IgD-negative memory B cell (primary cell): Measurements from ENCODE around the gene ZBTB12. TPM values are rescaled to one million over a fixed set of nuclear protein-coding genes. Genes with fewer than 3 reads are reported as not detected.
"Not testable (repeated sequence)": the region's sequence is repeated elsewhere in the genome, so short reads cannot be mapped to it uniquely, and the experiment has no call there.

Source experiments
- H3K27ac Mint-ChIP-seq, 3 donors: one replicate each; pipeline ENCODE4 v1.8.0; 2020 to 2022; ENCODE audit warnings: mild to moderate bottlenecking in 3 of 3, mixed read lengths in 3 of 3, moderate library complexity in 1 of 3
- H3K27me3 Mint-ChIP-seq: one replicate; pipeline ENCODE4 v1.8.0; 2021; ENCODE audit warnings: mixed read lengths
- H3K36me3 Mint-ChIP-seq: one replicate; pipeline ENCODE4 v1.8.0; 2020; ENCODE audit warnings: mild to moderate bottlenecking, mixed read lengths
- H3K4me1 Mint-ChIP-seq, 3 donors: one replicate each; pipeline ENCODE4 v1.8.0; 2020 to 2022; ENCODE audit warnings: mixed read lengths in 3 of 3, mild to moderate bottlenecking in 1 of 3
- H3K4me3 Mint-ChIP-seq, 4 donors: one replicate each; pipeline ENCODE4 v1.8.0; 2020 to 2022; ENCODE audit warnings: mild to moderate bottlenecking in 4 of 4, mixed read lengths in 4 of 4, moderate library complexity in 3 of 4
- H3K9me3 Mint-ChIP-seq, 3 donors: one replicate each; pipeline ENCODE4 v1.8.0; 2020 to 2021; ENCODE audit warnings: mixed read lengths in 3 of 3, mild to moderate bottlenecking in 1 of 3
- polyA plus RNA-seq: library from polyadenylated mRNA; unstranded; fragments of 300-500 nt; fragmentation: Illumina TruSeq; gene quantifications from one replicate; pipeline ENCODE4 v1.2.3, GENCODE V29; 2021

Gene ZBTB12
- polyA plus RNA-seq, 1 donor from 2014 or later = not detected

GRCh38 chr6:31878726-31879125, 23.2 kb downstream of the ZBTB12 start, which contains the start of gene SLC44A4:
Gene SLC44A4 (minus strand): TSS chr6:31878997. CDS start chr6:31878980, 17 bp downstream.
- Mint-ChIP-seq H3K4me3 (no peak within 1 kb of the TSS), H3K27me3 (peaks cover 1% of the 10 kb centered on the region), H3K27ac (peak within 1 kb of the TSS in 1 of 3 donors; percentile 27), H3K9me3 (no peaks in the 10 kb centered on the region), H3K4me1 (peaks cover 0 to 4% (median 3%) of the 10 kb centered on the region in 3 donors), H3K36me3 (peaks cover 4% of the 10 kb centered on the region)

- no peak overlapping the region for H3K4me3 Mint-ChIP-seq
- no peaks in the 10 kb centered on the region for H3K9me3 Mint-ChIP-seq
- peaks cover 4% of the 10 kb centered on the region for H3K36me3 Mint-ChIP-seq
- peak overlapping the region in 1 of 3 donors; percentile 27 for H3K27ac Mint-ChIP-seq
- H3K27me3 Mint-ChIP-seq = peaks cover 1% of the 10 kb centered on the region
- peaks cover 0 to 4% (median 3%) of the 10 kb centered on the region in 3 donors for H3K4me1 Mint-ChIP-seq
Observed at GRCh38 chr6:31878222-31878621, 23.7 kb downstream of the ZBTB12 start.

- Mint-ChIP-seq H3K36me3 (peaks cover 4% of the 10 kb centered on the region), H3K4me3 (no peak overlapping the region), H3K9me3 (no peaks in the 10 kb centered on the region), H3K4me1 (peaks cover 0 to 4% (median 3%) of the 10 kb centered on the region in 3 donors), H3K27me3 (peaks cover 1% of the 10 kb centered on the region), H3K27ac (no peak overlapping the region)
Observed at GRCh38 chr6:31877651-31878161, 24.2 kb downstream of the ZBTB12 start.

GRCh38 chr6:31877125-31877650, 24.7 kb downstream of the ZBTB12 start:
- no peaks in the 10 kb centered on the region for H3K9me3 Mint-ChIP-seq
- H3K27me3 Mint-ChIP-seq = peaks cover 1% of the 10 kb centered on the region
- peaks cover 2% of the 10 kb centered on the region for H3K36me3 Mint-ChIP-seq
- peaks cover 0 to 4% (median 3%) of the 10 kb centered on the region in 3 donors for H3K4me1 Mint-ChIP-seq
- no peak overlapping the region for H3K27ac Mint-ChIP-seq
- H3K4me3 Mint-ChIP-seq = no peak overlapping the region

- Mint-ChIP-seq H3K4me1 (peaks cover 0 to 4% (median 3%) of the 10 kb centered on the region in 3 donors), H3K27me3 (peaks cover 6% of the 10 kb centered on the region), H3K36me3 (peaks cover under 1% of the 10 kb centered on the region), H3K27ac (no peak overlapping the region), H3K4me3 (no peak overlapping the region), H3K9me3 (no peaks in the 10 kb centered on the region)
Observed at GRCh38 chr6:31876357-31876756, 25.5 kb downstream of the ZBTB12 start.

- Mint-ChIP-seq H3K27ac (no peak overlapping the region), H3K36me3 (no peaks in the 10 kb centered on the region), H3K9me3 (no peaks in the 10 kb centered on the region), H3K4me3 (no peak overlapping the region), H3K4me1 (peaks cover 0 to 4% (median 3%) of the 10 kb centered on the region in 3 donors), H3K27me3 (peaks cover 9% of the 10 kb centered on the region)
Observed at GRCh38 chr6:31875877-31876276, 26.0 kb downstream of the ZBTB12 start.

GRCh38 chr6:31874836-31875572, 26.9 kb downstream of the ZBTB12 start:
- H3K36me3 Mint-ChIP-seq = no peaks in the 10 kb centered on the region
- H3K9me3 Mint-ChIP-seq = no peaks in the 10 kb centered on the region
- peaks cover 0 to 4% (median 3%) of the 10 kb centered on the region in 3 donors for H3K4me1 Mint-ChIP-seq
- H3K27me3 Mint-ChIP-seq = peaks cover 9% of the 10 kb centered on the region
- peak overlapping the region in 1 of 3 donors; percentile 54 for H3K27ac Mint-ChIP-seq
- H3K4me3 Mint-ChIP-seq = no peak overlapping the region

GRCh38 chr6:31874084-31874670, 27.7 kb downstream of the ZBTB12 start:
- Mint-ChIP-seq H3K27me3 (peaks cover 9% of the 10 kb centered on the region), H3K9me3 (no peaks in the 10 kb centered on the region), H3K36me3 (no peaks in the 10 kb centered on the region), H3K27ac (peak overlapping the region in 1 of 3 donors; percentile 54), H3K4me3 (no peak overlapping the region), H3K4me1 (peaks cover 0 to 3% (median 0%) of the 10 kb centered on the region in 3 donors)

- no peaks in the 10 kb centered on the region for H3K9me3 Mint-ChIP-seq
- H3K4me3 Mint-ChIP-seq = no peak overlapping the region
- H3K36me3 Mint-ChIP-seq = no peaks in the 10 kb centered on the region
- H3K27me3 Mint-ChIP-seq = peaks cover 9% of the 10 kb centered on the region
- no peak overlapping the region for H3K27ac Mint-ChIP-seq
- peaks cover 0 to 3% (median 0%) of the 10 kb centered on the region in 3 donors for H3K4me1 Mint-ChIP-seq
Observed at GRCh38 chr6:31871046-31871659, 30.7 kb downstream of the ZBTB12 start.

- H3K27ac Mint-ChIP-seq = no peak overlapping the region
- peaks cover 0 to 3% (median 0%) of the 10 kb centered on the region in 3 donors for H3K4me1 Mint-ChIP-seq
- no peaks in the 10 kb centered on the region for H3K36me3 Mint-ChIP-seq
- peaks cover 8% of the 10 kb centered on the region for H3K27me3 Mint-ChIP-seq
- H3K4me3 Mint-ChIP-seq = no peak overlapping the region
- H3K9me3 Mint-ChIP-seq = no peaks in the 10 kb centered on the region
Observed at GRCh38 chr6:31870385-31870921, 31.4 kb downstream of the ZBTB12 start.

GRCh38 chr6:31869343-31869742, 32.5 kb downstream of the ZBTB12 start:
- no peaks in the 10 kb centered on the region for H3K9me3 Mint-ChIP-seq
- peaks cover 8% of the 10 kb centered on the region for H3K27me3 Mint-ChIP-seq
- peaks cover 0 to 3% (median 0%) of the 10 kb centered on the region in 3 donors for H3K4me1 Mint-ChIP-seq
- H3K27ac Mint-ChIP-seq = no peak overlapping the region
- H3K36me3 Mint-ChIP-seq = no peaks in the 10 kb centered on the region
- no peak overlapping the region for H3K4me3 Mint-ChIP-seq

GRCh38 chr6:31868658-31868971, 33.3 kb downstream of the ZBTB12 start:
- not testable (repeated sequence) for H3K36me3 Mint-ChIP-seq, H3K27me3 Mint-ChIP-seq, H3K9me3 Mint-ChIP-seq

GRCh38 chr6:31865205-31866118, 36.4 kb downstream of the ZBTB12 start:
- H3K4me3 Mint-ChIP-seq = no peak overlapping the region
- no peaks in the 10 kb centered on the region for H3K27me3 Mint-ChIP-seq
- no peaks in the 10 kb centered on the region for H3K9me3 Mint-ChIP-seq
- peaks cover 13 to 17% (median 14%) of the 10 kb centered on the region in 3 donors for H3K4me1 Mint-ChIP-seq
- no peaks in the 10 kb centered on the region for H3K36me3 Mint-ChIP-seq
- peak overlapping the region in 1 of 3 donors; percentile 31 for H3K27ac Mint-ChIP-seq

More at GRCh38 chr6:31868658-31868971, 33.3 kb downstream of the ZBTB12 start:
- H3K4me3 Mint-ChIP-seq, H3K4me1 Mint-ChIP-seq: not testable (repeated sequence)
- peak overlapping the region in 1 of 3 donors; percentile 42 for H3K27ac Mint-ChIP-seq

GRCh38 chr6:31864818-31865204, 37.1 kb downstream of the ZBTB12 start:
- no peak overlapping the region for H3K4me3 Mint-ChIP-seq

More at GRCh38 chr6:31864818-31865204, 37.1 kb downstream of the ZBTB12 start:
- Mint-ChIP-seq H3K4me1 (peaks cover 13 to 17% (median 14%) of the 10 kb centered on the region in 3 donors), H3K9me3 (no peaks in the 10 kb centered on the region), H3K36me3 (peaks cover 2% of the 10 kb centered on the region), H3K27me3 (no peaks in the 10 kb centered on the region), H3K27ac (no peak overlapping the region)
